Endothelial cell (in vitro differentiated cells): ENCODE data around the gene AMIGO1. TPM values are rescaled to one million over a fixed set of nuclear protein-coding genes. Genes with fewer than 3 reads are reported as not detected.

Experiments used
- DNase-seq: peaks from one replicate; pipeline ENCODE4 v3.0.0; 2021; ENCODE audit warnings: low spot score
- H3K27ac Mint-ChIP-seq: one replicate; pipeline ENCODE4 v1.8.0; 2021; ENCODE audit warnings: mixed read lengths, inconsistent platforms; ENCODE audit not compliant: unreplicated experiment
- H3K27me3 Mint-ChIP-seq: one replicate; pipeline ENCODE4 v1.8.0; 2021; ENCODE audit warnings: mild to moderate bottlenecking, moderate library complexity, mixed read lengths, inconsistent platforms; ENCODE audit not compliant: unreplicated experiment
- H3K36me3 Mint-ChIP-seq: one replicate; pipeline ENCODE4 v1.8.0; 2021; ENCODE audit warnings: mild to moderate bottlenecking, low read depth, mixed read lengths, inconsistent platforms; ENCODE audit not compliant: unreplicated experiment
- H3K4me1 Mint-ChIP-seq: one replicate; pipeline ENCODE4 v1.8.0; 2021; ENCODE audit warnings: mild to moderate bottlenecking, mixed read lengths, inconsistent platforms; ENCODE audit not compliant: unreplicated experiment
- H3K4me3 Mint-ChIP-seq: one replicate; pipeline ENCODE4 v1.8.0; 2021; ENCODE audit warnings: mild to moderate bottlenecking, mixed read lengths, inconsistent platforms; ENCODE audit not compliant: unreplicated experiment
- H3K9me3 Mint-ChIP-seq: one replicate; pipeline ENCODE4 v1.8.0; 2021; ENCODE audit warnings: mixed read lengths, inconsistent platforms; ENCODE audit not compliant: unreplicated experiment
- CTCF ChIP-seq: fragments of 200-600 bp; sonication (generic); IDR thresholded peaks from one replicate; pipeline ENCODE4 v1.5.0; 2021; ENCODE audit warnings: antibody characterized with exemption; ENCODE audit not compliant: unreplicated experiment
- total RNA-seq: library from RNA; stranded (reverse); fragmentation: NEBNext Ultra II Directional; extraction: Animal tissue kit (Norgen Biotek cat#: 25700); gene quantifications from one replicate; pipeline ENCODE4 v1.2.1, GENCODE V29; 2021; ENCODE audit not compliant: unreplicated experiment

AMIGO1 gene
- total RNA-seq, 1 donor from 2014 or later: 1.2 TPM

- Mint-ChIP-seq H3K9me3 (no peaks in the 10 kb centered on the region), H3K27me3 (peaks cover 8% of the 10 kb centered on the region), H3K4me3 (no peak overlapping the region), H3K4me1 (peaks cover 8% of the 10 kb centered on the region), H3K27ac (no peak overlapping the region), H3K36me3 (no peaks in the 10 kb centered on the region)
- DNase-seq: no peak
- TF ChIP-seq CTCF: no peak
Measured at GRCh38 chr1:109521002-109521951, 11.8 kb upstream of the AMIGO1 start.

GRCh38 chr1:109517337-109517736 lies 7.8 kb upstream of the AMIGO1 start:
- no peak for TF ChIP-seq CTCF
- H3K4me1 Mint-ChIP-seq: peaks cover 8% of the 10 kb centered on the region

GRCh38 chr1:109516872-109517271 lies 7.3 kb upstream of the AMIGO1 start:
- TF ChIP-seq CTCF: no peak
- Mint-ChIP-seq H3K27ac (no peak overlapping the region), H3K4me1 (peaks cover 8% of the 10 kb centered on the region), H3K9me3 (no peaks in the 10 kb centered on the region), H3K4me3 (no peak overlapping the region), H3K27me3 (peaks cover 9% of the 10 kb centered on the region), H3K36me3 (no peaks in the 10 kb centered on the region)
- no peak for DNase-seq

More at GRCh38 chr1:109517337-109517736, 7.8 kb upstream of the AMIGO1 start:
- no peak for DNase-seq
- Mint-ChIP-seq H3K27ac (no peak overlapping the region), H3K4me3 (no peak overlapping the region), H3K9me3 (no peaks in the 10 kb centered on the region), H3K27me3 (peaks cover 8% of the 10 kb centered on the region), H3K36me3 (no peaks in the 10 kb centered on the region)

DNA sequence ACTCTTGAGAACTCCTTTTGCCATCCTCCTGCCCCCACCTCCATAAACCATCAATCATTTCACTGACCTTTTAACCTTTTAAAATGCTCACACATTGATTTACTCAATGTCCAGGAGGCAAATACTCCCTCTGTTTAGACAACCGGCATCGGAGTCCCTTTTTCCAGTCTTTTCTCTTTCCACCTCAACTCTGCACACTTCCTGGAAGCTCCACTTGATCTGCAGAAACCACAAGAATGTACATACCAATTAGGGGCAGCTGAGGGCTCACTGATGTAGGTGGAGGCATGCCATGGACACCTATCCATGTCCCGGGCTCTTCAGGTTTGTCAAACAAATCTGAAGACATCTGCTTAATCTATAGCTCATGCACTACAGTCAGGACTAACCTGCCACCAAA lies 5.3 kb upstream of the AMIGO1 start:
- H3K36me3 Mint-ChIP-seq: no peaks in the 10 kb centered on the region
- no peak for DNase-seq

More for the DNA sequence above, 5.3 kb upstream of the AMIGO1 start:
- Mint-ChIP-seq H3K4me3 (no peak overlapping the region), H3K4me1 (peaks cover 8% of the 10 kb centered on the region), H3K27me3 (peaks cover 14% of the 10 kb centered on the region), H3K27ac (no peak overlapping the region), H3K9me3 (no peaks in the 10 kb centered on the region)
- TF ChIP-seq CTCF: no peak
